ENCODE results near the gene PTPRG. TPM values are rescaled to one million over a fixed set of nuclear protein-coding genes. Genes with fewer than 3 reads are reported as not detected.

PTPRG gene
- polyA plus RNA-seq, 5 donors = 28.0 to 55.8 (median 48.4) TPM

- no peak for DNase-seq
Measured at GRCh38 chr3:62049033-62049432, 487.7 kb downstream of the PTPRG start.

- peak in 1 of 2 donors; percentile 7 for DNase-seq
Measured at GRCh38 chr3:62051506-62051905, 490.1 kb downstream of the PTPRG start.

- DNase-seq = no peak
Measured at GRCh38 chr3:62052331-62052730, 491.0 kb downstream of the PTPRG start.

- DNase-seq = no peak
Measured at GRCh38 chr3:62056658-62057057, 495.3 kb downstream of the PTPRG start.

DNA sequence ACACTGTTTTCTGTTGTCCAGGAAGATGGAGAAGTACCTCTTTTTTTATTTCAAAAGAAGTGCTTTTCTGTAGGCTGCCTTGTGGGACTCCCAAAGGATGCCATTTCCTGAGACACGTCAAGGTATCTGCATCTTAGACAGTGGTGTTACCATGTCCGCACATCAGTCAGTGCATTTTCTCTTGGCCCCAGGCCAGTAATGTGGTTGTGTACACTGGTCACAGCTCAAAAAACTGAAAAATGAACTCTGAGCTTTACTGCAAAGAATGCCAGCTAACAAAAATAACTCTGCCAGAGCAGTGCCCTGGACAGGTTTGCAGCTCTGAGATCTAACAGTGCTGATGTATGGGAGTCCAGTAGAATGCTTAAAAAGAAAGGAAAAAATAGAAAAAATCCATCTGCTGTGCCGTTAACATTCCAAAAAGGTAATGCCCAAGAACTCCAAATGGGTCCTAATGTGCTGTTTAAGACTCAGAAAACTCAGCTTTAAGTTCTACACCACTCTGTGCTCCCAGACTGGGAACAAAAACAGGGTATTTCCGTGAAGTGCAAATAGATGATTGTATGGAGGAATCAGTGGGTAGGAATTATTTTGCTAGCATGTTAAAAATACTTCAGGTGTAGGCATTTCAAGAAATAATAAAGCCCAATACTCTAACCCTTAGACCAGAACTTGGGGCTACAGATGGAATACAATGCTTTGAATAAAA, 496.1 kb downstream of the PTPRG start:
- no peak for DNase-seq

- DNase-seq = no peak
Measured at GRCh38 chr3:62065985-62066693, 504.8 kb downstream of the PTPRG start.

- DNase-seq = no peak
Measured at GRCh38 chr3:62068337-62068736, 507.0 kb downstream of the PTPRG start.

DNA sequence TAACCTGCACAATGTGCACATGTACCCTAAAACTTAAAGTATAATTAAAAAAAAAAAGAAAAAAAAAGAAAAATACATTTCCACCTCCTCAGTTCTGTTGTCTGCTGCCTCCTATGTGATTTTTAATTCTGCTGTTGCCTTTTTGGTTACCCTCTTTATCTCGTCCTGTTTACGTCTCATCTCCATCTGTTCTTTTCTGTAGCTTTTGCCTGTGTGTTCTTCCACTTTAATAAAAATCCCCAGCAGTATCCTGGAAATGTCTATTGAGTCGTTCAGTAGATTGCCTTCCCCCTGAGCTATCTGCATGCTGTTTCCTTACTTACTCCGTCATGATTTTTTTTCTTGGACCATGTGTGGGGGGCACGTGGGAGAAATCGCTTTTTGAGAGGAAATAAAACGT, 509.5 kb downstream of the PTPRG start:
- no peak for DNase-seq

DNA sequence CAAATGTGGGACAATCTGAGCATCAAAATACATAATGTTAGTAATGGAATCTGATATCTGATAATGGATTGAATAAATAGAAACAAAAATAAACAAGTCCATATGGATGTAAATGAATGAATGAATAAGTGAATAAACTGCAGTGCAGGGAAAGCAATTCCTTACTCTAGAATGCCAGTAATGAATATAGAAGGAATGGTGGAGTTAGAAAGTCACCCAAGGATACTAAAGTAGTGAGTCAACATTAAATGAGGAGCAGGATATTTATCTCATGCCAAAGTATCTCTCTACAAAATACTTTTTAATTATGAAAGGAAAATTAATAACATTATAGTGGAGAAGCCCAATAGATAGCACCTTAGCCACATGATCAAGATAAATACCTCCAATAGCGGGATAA, 511.7 kb downstream of the PTPRG start:
- no peak for DNase-seq

- no peak for DNase-seq
Measured at GRCh38 chr3:62084558-62084957, 523.2 kb downstream of the PTPRG start.

DNA sequence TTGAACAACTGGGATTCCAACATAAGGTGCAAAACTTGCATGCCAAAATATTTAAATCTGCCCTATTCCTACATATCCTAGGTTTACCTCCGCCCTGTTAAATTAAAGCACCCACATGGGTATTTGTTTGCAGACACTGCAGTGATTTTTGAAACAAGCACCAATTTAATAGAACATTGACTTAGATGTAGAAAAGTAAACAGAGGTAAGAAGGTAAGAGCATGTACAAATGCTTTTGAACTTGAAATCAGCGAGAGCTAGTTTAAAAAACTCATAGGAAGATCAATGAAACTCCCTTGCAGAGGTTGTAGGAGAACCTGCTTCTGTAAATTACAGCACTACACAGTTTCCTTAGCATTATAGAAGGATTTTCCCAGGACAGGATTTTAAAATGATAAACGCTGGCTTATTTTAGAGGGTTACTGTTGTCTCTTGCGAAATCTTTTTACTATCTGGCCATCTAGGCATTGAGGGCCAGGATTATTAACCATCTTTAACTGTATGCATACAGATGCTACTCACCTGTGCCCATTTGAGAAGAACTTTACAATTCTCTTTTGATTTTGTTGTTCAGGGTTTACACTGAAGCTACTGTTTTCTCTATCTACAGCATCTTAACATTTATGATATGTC, 527.2 kb downstream of the PTPRG start:
- no peak for DNase-seq

DNA sequence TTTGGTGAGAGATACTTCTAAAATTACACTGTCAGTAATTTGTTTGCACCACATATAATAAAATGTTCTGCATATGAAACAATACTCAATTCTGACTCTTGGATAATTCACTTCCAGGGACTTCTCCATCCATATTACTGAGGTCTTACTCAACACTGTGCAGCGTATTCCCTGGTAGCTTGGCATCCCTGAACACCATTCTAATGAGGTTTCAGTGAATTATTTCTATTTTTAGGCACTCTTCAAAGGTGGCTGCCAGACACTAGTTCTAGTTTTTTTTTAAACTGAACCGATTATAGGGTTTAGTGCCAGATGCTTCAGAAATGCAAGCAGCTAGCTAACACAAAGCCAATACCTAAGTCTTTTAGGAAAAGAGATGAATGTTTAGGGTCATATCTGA, 528.7 kb downstream of the PTPRG start:
- DNase-seq = no peak

GRCh38 chr3:62090519-62090918, 529.1 kb downstream of the PTPRG start:
- DNase-seq = no peak

DNA sequence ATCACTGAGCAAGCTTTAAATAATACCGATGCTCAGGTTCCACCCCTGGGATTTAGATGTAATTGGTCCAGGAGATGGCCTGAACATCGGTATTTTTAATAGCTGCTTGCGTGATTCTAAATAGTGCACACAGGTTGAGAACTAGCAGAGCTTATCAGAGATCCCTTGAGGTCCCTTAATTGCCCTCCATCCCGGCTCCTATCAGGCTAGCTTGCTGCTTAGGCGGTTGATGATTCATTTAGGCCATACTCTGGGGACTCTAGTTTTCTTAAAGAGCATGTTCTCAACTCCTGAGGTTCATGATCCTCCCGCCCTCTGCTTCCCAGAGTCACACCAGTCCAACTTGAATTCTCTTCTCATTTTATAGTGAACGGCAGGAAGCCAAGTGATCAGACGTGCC, 531.7 kb downstream of the PTPRG start:
- DNase-seq = no peak

DNA sequence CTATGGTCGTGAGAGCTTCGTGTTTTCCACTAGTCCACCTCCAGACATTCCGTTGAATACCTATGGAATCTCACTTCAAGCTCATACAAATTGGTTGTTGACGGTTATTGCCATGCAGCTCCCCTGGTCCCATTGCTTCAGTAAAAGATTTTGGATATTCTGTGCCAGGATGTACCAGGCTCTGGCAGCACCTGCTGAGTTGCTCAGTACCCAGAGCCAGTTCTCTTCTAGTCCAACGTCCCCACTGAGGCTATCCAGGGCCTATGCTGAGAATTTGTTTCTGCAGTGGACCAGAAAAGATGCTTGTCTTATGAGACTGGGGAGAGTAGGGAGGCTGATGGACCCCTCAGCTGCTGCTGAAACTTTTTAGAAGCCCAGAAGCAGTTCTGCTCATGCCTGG, 533.1 kb downstream of the PTPRG start:
- DNase-seq = no peak

DNA sequence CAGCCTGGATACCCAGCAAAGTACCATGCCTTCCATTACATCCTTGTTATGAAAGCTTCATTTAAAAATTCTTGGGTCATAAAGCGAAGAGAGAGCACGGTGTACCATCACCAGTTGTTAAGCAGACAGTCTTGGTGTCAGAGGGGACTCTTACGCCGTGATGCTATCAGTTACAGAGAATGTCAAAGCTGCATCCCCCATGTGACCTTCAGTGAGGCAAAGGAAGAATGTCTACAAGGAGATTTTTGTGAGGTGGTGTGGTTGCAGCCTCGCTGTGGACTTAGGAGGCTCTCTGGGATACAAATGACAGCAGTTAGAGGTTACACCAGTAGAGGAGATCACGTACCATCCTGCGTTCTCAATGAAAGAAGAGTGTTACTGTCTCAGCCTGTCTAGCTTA, 533.7 kb downstream of the PTPRG start:
- DNase-seq = no peak

- DNase-seq = no peak
Measured at GRCh38 chr3:62095756-62096155, 534.4 kb downstream of the PTPRG start.

GRCh38 chr3:62096521-62096920, 535.1 kb downstream of the PTPRG start:
- no peak for DNase-seq

- DNase-seq = no peak
Measured at GRCh38 chr3:62097121-62097520, 535.8 kb downstream of the PTPRG start.

DNA sequence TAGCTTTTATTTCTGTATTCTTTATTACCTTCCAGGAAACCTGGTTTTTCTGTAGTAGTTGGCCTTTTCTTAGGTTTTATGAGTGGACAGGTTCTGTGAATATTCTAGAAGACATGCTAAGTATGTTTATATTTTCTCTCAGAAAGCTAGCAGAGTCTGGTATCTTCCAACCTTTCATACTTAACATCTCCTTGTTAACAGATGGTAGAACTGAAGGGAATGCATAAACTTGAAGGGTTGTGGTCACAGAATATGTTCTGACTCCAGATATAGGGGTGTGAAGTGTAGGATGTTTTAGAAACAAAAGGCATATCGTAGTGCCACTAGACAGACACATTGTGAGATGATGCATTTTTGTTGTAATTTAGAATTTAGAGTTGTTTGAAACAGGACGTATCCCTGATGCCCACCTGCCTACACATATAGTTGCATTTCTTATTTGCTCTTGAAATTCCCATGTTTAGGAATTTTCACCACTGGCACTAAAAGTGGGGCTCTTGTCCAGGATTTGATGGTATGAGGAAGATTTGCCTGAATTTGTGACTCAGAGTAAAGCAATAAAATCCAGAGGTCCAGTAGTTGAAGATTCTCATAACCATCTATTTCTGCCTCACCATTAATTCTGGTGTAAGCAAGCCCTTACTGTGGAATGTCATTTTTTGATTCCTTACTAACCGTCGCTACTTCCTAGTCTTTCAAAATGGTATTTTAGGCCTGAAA, 537.4 kb downstream of the PTPRG start:
- DNase-seq = no peak

DNA sequence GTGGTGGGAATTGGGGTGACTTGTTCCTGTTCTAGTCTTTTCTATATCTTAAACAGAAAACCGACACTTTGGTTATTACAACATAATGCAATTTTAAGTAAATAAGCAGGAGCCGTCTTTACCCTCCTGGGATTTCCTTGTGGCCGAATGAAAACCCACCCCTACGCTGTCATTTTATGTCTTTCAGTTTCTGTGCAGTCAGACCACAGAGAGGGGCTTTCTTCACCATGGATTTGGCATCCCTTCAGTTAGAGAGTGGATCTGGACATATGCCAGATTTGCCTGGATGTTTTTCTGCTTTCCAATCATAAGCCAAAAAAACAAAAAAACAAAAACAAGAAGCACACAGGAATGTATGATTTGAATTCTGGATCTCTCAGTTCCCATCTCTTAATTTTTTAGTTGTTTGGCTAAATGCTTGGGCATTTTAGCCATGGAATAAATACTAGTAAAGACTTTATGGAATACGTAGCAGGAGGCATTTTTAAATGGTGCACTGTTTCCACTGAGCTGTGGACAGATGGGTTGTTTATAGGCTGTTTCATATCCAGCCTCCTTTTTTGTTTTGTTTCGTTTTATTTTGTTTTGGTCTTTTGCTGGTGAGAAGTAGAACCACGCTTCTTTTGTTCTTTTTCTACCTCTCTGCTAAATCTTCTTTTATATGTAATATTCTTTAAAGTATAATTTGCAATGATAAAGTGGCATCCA, 539.1 kb downstream of the PTPRG start:
- peak; percentile 37 to 46 for DNase-seq

GRCh38 chr3:62101488-62101887, 540.1 kb downstream of the PTPRG start:
- DNase-seq = peak; percentile 17 to 39

Measured in right lung (tissue), 5 donors.